ENCODE measurements around the gene ASCC1.

Gene ASCC1

DNA sequence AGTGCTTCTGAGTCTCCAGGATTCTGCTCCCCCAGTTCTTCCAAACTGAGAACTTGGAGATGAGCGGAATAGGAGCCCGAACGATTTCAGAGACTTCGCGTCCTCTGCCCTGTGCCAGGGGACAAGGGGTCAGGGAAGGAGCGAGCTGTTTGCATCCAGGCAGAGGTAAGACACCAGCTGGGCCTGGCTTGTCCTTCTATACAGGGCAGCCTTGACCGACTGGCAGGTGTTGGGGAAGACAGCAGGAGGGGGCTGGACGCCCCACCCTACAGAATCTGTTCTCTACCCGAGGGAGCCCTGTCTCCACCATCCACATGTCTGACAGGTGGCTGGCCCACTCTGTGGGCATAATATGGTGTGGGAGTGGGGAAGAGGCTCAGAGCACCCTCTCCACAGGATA is 134.9 kb downstream of the ASCC1 start:
- DNase-seq = no peak

DNA sequence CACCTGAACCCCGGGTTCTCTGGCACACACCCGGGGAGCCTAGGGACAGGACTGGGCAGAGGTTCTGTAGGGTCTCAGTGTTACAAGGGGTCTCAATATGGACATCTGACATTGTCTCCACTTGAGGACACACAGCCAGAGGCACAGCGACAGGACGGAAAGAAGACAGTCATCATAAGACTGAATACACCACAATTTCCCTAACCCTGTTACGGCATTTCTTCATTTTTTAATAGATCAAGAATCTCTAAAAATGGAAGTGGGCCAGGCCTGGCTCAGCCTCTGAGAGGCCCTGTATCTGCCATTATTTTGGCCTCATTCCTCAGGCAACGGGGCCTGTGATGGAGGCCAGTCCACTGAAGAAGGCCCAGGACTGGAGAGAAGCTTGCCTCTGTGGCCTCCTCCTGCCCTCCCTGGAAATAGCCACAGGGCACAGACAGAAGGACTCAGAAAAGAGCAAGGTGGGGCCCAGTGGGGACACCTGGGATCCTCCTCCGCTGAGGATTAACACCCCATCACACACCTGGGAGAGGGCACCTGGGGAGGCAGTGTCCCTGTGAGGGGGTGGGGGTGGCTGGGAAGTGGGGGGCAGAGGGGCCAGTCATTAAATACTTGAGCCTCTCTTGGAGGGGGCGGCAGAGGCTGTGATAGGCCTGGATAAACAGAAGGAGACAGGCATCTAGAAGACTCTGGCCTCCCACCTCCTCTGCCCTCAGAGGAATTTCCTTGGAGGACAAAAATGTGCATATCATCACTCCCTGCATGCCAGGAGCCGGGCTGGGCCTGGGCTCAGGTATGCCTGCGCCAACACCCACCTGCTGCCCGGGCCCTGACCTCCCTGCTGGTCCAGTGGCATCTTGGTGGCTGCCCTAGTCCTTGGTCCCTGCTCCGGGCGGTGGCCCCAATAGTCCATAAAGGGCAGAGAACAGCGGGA is 135.8 kb downstream of the ASCC1 start:
- DNase-seq = no peak

DNA sequence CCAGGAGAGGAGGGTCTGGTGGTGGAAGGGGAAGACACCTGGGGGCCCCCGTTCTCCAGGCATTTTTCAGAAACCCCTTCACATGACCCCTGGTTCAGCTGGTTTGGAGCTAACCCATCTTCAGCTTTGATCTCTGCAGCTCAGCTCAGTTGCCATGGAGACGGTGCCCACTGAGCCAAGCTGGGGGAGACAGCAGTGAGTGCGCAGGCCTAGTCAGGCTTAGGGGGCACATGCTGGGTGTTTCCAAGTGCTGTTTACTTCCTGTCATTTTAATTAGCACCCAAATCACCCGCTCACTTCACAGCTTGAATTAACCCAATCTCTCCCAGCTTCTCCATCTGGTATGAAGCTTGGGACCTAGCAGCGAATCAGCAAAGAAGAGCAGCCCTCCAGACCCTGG is 136.7 kb downstream of the ASCC1 start:
- no peak for DNase-seq

DNA sequence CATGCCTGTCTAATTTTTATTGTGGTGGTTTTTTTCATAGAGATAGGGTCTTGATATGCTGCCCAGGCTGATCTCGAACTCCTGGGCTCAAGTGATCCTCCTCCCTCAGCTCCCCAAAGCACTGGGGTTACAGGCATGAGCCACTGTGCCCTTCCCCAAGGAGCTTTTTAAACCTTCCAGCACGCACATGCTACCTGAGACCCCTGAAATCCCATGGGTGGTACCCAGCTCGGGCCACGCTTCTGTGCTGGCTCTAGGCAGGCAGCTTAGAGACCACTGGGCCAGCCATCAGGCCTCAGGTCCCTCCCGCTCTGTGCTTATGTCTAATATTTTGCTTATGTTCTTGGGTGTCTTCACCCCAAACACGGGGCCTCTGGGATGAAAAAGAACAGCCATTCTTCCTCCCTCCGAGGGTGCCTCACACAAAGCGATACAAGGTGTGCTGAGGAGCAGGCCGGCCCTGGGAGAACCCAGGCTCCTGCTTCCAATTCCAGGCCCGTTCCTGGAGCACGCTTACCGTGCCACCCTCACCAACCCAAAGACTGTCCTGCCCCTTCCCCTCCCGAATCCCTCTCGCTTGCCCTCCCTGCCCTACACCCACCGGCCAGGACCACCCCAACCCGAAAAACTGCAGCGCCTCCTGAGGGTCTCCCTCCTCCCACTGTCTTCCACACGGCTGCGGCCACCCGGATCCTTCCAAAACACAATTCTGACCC is 138.6 kb downstream of the ASCC1 start:
- no peak for DNase-seq

DNA sequence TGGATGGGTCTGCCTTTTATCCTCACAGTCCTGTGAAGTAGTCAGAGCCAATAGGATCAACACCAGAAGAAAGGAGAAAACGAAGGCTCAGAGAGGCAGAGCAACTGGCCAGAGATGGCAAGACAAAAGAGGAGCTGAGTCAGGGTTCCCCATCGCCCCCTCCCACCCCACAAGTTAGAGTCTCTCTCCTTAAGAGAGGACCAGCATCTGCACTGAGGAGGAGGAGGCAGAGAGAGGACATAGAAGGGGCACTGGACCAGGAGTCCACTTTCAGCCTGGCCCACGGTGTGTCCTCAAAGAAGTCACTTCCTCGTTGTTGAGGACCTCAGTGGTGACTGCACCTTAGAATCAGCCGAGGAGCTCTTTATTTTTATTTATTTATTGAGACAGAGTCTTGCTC is 139.3 kb downstream of the ASCC1 start:
- DNase-seq = no peak

DNA sequence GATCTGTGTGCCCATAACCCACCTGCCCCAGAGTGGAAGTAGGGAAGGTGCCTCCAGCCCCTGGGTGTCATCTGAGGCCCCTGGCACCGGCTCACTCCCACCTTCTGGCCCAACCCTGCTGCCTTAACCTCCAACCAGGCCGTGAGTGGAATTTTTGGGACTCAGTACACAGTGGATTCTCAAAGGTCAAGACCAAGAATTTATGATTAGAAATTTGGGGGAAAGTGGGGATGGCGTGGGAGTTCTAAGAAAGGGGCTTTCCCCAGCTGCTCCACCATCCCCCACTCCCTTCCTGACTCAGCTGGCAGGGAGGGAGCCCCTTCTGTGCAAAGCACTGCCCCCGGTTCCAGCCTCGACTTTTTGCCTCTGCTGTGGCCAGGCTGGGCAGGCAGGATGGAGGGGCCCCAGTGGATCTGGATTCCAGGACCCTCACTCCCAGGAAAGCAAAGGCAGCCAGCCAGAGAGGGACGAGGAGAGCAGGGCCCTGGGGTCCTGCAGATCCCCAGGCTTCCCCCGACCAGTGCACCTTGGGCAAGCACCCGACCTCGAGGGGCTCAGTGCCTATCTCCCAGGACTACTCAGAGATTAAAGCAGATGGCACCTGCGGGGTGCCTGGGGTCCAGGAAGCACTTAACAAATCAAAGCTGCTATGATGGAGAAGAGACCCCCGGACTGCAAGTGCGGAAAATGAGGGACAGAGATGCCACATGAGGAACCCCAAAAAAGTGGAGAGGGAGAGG is 140.5 kb downstream of the ASCC1 start:
- no peak for DNase-seq

DNA sequence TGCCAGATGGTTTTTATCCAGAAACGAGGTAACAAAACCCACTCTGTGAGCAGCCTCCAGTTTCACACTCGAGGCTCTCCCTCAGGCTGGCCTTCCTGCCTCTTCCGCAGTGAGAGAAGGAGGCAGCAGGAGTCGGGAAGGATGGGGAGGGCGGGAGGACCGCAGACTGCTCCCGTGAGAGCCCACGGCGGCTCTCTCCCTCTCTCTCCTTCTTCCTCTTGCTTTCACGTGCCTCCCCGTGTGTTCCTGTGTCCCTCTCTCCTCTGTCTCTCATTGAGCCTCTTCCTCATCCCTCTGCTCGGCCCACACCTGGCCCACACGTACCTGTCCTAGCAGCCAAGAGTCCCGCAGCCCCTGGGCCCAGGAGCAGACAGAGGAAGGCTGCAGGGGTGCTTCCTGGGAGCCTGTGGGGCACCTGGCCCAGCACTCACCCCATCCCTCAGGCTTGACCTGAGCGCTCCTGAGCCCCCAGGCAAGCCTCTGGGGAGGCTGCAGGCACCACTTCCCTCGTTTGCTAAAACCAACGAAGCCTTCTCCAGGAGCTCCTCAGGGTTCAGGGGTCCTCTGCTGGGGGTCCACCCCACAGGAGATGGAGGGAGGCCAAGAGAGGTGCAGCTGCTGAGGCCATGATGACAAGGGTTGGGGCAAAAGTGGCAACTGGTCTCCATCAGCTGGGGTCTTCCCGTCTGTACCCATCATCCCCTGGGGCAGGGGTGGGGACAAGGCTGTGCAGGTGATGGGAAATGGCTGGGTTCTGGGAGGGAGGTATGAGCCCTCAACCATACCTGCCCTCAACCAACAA is 141.3 kb downstream of the ASCC1 start:
- no peak for DNase-seq

DNA sequence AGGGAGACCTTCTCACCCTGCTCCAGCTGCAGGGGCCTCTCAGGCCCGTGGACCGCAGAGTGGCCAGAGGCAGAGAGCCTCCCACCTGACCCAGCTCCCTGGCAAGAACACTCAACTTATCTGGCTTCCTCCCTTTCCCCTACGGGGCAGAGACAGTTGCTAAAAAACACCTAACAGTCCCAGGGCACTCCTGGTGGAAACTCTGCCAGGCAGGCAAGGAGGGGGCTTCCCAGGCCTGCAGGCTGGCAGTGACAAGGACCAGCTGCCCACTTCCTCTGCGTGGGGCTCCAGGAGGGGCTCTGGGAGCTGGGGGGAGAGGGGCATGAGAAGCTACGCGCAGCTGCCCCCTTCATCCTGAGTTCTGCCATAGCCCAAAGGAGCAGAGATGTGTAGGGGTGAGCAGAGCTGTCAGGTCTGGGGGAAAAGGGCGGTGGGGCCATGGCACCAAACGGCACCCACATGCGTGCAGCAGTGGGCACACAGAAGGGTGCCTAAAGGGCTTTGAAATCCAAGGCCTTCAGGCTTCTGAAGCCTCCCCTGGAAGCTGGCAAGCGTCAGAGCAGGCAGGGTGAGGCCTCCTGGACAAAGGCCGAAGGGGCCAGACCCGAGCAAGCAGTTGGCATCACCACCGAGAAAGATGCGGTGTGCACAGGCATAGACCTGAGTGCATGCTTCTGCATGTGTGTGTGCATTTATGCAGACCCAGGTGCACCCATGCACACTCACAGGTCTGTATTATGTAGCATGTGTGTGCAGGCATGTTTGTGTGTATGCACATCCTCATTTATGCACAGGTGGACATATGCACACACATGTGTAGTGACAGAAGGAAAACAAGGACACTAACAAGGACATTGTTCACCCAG is 142.1 kb downstream of the ASCC1 start:
- DNase-seq = no peak

DNA sequence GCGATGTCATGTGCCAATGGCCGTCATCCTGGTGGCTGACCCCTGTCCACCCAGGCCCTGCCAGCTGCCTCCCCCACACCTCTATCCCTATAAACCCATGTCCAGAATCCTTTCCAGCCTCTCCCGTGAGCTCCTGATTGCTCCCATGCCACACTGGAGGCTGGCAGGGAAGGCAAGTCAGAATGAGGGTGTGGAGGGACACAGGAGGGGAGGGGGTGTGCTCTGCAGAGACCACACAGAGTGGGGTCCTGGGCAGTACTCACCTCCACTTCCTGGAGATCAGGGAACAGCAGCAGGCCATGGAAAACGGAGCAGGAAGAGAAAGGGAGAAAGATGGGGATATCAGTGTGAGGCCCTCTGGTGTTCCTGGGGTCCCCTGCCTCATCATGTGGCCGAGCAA is 143.4 kb downstream of the ASCC1 start:
- DNase-seq = no peak

DNA sequence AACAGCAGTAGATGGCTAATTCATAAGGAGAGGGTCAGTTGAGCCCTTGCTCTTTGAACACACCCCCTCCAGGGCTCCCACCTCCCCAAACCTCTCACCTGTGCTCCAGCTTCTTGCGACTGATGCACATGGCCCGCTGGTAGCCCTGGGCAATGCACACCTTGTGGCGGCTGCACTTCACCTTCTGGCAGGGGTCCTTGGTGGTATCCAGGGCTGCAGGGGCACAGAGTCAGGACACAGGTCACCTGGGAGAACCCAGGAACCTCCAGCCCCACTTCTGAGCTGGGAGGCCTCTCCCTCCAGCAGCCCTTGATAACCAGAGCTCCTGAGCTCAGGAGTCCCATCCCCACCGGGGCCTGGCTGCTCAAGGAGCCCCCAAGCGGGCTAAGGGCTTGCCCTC is 144.0 kb downstream of the ASCC1 start:
- no peak for DNase-seq

DNA sequence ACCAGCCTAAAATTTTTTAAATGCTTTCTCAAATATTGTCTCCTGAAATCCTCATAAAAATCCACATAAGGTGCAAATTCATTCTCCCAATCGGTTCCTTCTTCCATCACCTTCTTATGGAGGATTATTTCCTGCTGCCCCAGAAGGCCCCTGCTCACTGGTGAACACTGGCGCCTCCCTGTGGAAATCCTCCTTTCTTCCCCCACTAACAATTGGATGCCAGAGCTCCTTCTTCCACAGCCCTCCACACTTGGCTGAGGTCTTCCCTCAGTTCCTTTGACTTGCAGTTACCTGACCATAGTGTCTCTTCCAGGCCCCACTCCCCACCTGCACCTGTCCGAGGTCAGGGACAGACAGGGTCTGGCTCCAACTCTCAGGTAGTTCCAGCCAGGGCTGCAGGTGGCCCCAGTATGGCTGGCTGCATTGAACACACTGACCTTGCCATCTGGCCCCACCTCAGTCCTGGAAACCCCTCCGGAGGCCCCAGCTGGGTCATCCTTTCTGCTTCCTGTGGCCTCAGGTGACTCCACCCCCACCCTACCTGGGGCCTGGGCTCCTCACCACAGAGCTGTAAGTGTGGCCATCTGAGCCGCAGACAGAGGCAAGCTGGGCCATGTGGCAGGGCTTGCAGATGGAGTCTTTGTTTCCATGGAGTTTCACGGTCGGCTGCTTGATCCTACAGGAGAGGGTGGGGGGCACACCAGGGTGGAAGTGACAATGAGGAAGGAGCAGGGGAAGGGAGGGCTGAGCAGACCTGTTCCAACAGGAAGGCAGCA is 146.1 kb downstream of the ASCC1 start:
- DNase-seq = no peak

DNA sequence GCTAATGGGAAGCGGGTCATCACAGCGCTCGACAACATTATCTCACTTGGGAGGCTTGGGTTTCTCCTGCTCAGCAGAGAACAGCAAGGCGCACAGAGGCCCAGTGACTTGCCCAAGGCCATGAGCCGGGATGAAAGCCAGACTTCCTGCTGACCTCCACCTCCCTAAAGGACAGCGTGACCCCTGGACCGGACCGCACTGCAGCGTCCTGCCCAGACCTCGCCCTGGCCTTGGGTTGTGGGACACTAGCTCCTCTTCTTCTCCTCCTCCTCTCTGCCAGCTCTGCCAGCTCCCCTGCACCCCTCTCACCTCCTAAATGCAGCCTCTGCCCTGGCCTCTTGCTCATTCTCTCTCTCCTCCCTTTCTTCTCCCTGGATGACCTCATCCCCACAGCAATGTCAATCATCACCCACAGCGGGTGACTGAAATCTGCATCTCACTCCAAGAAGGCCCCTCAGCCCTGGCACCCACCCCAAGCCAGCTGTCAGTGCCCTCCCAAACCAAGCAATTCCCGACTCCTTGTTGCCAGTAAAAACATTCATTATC is 147.1 kb downstream of the ASCC1 start:
- no peak for DNase-seq

DNA sequence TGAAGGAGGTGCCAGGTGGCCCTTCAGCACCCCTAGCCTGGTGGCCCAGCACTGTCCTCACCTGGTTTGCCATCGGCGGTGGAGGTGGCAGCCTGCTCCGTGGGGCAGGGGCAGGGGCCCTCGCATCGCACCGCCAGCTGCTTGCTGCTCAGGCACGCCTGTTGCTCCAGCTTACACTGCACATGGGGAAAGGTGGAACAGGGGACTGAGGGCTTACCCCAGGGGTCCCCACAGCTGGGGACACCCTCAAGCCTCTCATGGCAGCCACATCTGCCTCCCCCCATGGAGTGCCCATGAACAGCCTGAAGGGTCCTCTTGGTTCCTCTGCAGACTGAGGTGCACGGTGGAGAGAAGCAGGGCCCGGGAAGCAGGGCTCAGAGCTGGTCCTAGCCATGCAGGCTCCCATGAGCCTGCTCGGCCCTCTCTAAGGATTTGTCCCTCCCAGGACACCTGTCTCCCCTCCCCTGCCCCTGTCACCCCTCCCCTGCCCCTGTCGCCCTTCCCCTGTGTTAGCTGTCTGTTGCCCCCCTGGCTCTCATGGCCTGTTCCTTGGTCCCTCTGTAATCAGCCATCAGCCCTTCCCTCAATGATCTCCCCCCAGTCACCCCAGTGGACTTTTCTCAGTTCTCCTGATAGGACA is 147.8 kb downstream of the ASCC1 start:
- no peak for DNase-seq

DNA sequence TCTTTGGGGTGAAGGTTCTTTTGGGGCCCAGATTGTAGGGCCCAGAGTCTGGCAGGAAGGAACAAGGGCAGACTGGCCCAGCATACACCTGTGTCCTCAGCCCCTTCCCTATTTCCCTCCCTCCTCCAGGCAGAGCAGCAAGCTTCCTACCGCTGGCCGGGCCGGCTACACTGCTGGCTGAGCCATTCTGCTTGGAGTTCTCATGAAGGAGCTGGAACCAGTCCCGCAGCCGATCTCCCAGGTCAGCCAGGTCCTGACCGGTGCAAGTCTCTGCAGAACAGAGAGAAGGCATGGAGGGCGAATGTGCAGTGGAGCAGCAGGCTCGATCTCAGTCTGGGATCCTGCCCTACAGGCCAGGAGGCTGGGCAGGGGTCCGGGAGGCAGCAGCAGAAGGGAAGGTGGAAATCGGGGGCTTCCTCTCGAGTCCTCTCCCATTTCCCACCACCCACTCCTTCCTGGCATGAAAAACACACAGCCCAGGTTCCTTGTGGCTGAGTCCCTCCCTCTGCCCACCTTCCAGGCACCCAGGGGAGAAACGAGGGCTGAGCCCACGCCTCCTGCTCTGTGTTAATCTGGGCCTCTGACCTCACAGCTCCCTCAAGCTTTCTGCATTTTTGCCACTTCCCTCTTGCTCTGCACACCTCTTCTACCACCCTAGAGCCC is 148.5 kb downstream of the ASCC1 start:
- DNase-seq = no peak

DNA sequence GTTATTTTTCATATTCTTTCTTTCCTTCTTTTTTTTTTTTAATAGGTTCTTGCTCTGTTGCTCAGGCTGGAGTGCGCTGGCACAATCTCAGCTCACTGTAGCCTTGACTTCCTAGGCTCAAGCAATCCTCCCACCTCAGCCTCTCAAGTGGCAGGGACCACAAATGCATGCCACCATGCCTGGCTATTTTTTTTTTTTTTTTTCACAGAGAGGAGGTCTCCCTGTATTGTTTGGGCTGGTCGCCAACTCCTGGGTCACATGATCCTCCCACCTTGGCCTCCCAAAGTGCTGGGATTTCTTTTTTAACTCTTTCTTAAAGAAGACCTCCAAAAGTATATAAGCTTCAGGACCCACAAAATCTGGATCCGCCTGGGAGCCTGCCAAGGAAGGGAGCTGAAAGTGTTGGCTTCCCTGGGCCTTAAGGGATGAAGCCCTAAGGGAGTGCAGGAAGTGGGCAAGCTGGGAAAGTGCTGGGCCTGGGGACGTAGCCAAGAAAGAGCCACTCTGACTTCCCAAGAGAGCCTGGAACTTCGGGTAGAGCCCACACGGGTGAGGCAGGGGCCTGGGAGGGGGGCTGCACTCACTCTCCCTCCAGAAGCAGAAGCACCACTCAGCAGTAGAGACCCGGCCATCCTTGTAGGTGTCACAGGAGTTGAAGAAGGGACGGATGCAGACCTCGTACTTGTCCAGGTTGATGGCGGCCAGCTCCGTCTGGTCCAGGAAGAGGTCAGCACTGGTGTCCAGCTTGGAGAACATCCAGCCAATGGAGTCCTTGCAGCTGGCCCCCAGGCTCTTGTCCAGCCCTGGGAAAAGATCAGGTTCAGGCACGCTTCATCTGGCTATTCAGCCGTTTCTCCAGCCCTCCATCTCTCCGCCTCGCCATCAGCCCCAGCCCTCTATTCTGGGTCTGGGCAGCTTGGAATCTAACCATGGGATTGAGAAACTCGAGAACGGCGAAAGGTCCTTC is 149.5 kb downstream of the ASCC1 start:
- no peak for DNase-seq

DNA sequence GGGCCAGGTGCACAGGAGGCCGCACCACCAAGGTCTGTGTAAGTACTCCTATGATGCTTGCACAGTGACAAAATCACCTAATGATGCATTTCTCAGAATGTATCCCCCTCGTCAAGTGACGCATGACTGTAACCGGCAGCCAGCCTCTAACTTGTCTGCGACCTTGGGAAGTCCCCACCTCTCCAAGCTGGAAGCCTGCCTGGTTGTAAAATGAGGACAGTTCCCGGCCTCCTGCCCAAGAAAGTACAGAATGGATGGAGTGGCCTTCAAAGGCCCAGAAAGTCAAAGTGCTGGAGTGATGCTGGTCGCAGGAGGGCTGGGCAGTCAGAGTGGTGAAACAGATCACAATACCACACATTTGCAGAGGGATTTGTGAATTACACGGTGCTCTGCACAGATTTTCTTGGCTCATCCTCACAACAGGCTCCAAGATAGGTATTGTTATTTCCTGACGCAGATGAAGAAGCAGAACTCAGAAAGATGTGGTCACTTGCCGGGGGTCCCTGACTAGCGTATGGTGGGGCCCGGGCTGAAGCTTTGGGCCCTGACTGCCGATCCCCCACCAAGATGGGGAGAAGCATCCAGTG is 150.5 kb downstream of the ASCC1 start:
- no peak for DNase-seq

DNA sequence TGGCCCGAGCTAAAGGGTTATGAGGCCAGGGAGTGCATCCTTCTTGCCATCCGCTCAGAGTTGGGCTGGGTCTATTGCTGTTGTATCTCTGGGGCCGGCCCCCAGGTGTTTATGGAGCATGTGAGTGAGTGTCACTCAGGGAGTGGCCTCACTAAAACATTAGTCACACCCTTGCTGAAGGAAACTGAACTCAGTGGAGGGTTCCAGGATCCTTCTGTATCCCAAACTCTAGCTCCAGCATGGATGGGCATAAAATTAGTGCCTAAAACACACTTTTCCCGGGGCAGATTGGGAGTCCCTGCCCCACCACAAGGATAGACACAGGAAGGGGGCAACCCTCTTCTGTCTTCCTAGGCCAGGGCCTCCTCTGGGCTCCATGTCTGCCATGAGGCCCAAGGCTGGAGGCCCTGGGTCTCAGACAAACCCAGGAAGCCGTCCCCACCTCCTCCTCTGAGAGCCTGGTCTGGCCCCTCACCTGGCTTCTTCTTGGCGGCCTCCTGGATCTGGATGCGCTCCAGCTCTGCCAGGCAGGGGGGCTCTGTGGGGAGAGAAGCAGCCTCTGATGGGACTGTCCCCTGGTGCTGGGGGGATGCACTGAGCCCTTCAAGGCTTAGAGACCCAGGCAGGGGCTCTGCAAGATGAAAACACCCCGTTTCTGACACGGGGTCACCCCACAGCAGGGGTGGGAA is 152.2 kb downstream of the ASCC1 start:
- DNase-seq = no peak

Measured in fibroblast of skin of scalp (primary cell).